GM12872 (cell line): Measurements from ENCODE around the gene TMEM200A.

Experiments
- TF ChIP-seq, protein P1 (sequence below): IDR thresholded peaks from 3 replicates; pipeline ENCODE4 v1.5.1; 2011; ENCODE audit warnings: low read depth, mild to moderate bottlenecking, low read length, moderate library complexity; ENCODE audit not compliant: insufficient read depth

TMEM200A gene

DNA sequence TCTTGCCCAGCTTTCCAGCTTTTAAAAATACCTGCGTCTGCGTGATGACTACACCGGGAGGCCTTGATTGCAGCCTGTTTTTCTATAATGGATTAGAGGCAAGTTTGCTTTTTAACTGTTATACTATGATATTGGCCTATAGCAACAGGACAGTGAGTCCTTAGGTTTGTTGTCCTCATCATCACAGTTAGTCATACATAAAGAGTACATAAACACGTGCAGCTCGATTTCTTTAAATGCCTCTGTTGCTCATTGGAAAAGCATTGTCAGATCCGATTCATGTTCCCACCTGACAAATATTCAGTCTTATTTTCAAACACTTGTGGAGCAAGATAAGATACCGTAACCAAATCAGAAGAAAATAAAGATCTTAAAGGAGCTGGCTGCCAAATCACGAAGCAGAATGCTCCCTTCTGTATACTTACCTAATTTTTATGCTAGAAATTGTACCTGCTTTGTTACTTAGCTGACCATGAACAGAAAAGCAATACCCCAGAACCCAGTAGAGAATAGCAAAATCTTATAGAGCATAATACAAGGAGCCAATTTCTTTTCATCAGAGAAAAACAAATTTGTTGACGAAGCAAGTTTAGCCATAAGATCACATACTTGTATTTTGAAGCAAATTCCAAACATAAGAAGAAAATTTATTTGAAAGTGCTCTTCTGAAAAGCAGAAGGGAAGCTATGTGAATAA, 100.4 kb downstream of the TMEM200A start:
- TF ChIP-seq, protein P1, sequence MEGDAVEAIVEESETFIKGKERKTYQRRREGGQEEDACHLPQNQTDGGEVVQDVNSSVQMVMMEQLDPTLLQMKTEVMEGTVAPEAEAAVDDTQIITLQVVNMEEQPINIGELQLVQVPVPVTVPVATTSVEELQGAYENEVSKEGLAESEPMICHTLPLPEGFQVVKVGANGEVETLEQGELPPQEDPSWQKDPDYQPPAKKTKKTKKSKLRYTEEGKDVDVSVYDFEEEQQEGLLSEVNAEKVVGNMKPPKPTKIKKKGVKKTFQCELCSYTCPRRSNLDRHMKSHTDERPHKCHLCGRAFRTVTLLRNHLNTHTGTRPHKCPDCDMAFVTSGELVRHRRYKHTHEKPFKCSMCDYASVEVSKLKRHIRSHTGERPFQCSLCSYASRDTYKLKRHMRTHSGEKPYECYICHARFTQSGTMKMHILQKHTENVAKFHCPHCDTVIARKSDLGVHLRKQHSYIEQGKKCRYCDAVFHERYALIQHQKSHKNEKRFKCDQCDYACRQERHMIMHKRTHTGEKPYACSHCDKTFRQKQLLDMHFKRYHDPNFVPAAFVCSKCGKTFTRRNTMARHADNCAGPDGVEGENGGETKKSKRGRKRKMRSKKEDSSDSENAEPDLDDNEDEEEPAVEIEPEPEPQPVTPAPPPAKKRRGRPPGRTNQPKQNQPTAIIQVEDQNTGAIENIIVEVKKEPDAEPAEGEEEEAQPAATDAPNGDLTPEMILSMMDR, result no peak

DNA sequence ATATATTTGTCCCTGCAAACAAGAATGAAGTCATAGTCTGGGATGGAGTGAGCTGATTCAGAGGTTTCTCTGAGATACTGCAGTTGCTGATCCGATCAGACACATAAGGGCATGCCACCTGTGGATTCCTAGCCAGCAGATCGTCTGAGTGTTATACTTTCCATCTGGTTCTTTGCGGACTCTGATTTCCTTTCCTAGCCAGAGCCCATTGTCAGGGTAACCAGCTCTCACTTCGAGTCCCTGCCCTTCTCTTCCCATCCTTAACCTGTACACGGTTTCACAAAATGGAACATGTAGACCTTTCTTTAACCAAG, 100.9 kb downstream of the TMEM200A start:
- TF ChIP-seq, protein P1, result no peak

DNA sequence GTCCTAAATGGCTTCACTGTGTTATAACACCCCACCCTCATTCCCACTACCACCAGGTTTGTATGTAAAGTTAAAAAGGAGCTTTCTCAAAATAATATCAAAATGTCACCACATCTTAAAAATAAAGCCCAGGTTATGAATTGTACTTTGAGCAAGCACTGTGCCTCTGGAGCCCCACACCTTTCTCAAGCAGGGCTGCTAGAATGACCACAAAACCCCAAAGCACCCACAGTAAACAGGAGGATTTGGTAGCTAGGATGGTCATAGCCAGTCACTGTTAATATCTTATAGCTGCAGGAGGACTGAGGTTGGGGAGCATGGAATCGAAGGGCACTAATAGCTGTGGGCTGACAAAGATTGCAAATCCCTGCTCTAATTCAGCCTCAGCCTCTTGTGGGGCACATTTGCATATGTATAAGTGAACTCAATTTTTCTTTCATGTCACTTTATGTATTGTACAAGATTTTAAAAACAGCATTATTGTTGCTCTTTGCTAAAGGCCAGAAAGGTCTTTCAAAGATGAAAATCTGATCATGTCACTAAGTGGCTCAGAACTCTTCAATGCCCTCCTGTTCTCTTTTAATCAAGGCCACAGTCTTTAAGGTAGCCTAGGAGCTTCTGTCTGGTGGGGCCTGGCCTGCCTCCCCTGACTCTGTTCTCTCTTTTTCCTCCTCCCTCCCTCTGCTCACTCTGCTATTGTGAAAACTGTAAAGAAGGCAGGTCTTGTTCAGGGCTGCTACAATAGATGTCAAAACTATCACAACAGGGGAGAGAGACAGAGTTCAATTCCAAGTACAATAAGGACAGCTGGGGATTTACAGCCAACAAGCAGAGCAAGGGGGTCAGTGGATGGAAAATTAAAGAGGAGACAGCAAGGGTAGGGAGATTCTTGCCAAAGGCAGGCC, 101.6 kb downstream of the TMEM200A start:
- TF ChIP-seq, protein P1, result no peak

DNA sequence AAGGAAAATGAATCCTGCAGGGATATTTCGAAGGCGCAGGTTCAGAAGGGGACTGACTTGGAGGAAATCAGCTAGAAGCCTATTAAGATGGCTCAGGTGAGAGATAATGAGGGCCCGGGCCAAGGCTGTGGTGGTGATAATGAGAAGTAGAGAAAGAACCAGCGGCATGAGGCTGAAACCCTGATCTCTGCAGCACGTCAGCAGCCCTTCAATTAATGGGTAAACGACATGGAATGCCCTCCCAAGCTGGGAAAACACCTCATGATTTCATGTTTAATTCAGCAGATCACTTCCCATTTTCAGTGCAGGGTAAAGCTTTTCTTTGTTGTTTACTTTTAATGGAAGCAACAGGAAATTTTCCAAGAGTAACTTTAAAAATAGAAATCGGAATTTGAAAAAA, 104.9 kb downstream of the TMEM200A start:
- TF ChIP-seq, protein P1, result no peak

DNA sequence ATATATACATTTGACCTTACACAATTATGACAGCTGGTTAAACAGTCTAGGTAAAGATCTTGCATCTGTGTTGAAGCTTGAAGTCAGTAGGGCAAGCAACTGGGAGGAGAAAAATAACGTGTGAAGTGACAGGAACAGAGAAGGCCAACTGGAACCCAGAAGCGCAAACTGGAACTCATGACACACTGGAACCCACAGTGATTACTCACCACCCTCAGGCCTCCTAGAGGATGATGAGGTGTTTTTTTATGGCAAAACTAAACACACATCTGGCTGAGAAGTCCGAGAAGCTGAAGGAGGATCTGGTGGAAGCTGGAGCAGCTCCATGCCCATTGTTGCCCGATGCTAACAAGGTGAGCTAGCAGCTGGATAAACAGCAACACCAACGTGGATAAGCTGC, 108.1 kb downstream of the TMEM200A start:
- TF ChIP-seq, protein P1, result no peak

DNA sequence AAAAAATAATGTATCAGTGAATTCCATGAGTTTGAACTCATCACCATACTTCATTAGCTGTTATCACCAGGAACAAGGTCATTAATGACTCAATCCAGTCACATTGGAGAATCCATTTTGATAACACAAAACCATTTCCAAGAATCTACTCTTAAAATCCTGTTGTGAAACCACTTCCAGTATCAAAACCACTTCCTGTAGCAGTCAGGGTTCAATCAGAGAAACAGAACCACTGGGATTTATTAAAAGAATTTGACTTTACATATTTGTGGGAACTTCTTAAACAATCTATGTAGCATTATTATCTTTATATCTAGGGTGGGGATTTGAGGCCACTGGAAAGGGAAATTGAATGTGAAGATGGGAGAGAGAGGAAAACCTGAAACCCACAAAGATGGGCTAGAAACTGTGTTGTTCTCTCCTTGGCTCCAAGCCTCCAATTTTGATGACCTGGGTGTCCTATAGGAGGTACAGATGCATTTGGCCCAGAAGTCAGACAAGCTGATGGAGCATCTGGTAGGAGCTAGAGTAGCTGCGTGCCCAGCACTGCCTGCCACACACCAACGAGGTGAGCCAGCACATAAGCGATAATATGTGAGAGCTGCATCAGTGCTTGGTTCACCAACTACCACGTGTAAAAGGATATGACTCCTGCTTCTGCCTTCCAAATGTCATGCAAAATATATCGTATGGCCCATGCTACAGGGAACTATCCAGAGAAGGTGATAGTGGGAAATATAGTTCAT, 117.0 kb downstream of the TMEM200A start:
- TF ChIP-seq, protein P1, result no peak

DNA sequence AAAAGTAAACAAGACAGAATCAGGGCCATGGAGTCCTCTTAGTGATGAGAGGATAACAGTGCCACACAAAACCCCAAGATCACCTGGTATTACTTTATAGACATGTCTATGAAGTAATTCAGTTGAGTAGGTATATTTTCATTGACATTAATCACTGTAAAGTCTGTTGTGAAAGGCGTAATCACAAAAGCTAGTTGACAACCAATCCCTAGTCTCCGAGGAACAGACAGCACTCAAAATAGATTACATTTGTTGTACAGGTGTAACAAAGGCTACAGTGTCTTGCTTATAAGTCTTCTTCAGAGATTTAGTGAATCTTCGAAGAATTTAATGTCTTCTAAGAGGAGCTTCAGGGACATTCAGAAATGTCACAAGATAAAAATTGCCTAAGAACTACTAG, 120.1 kb downstream of the TMEM200A start:
- TF ChIP-seq, protein P1, result no peak
